Osteoblast (primary cell): ENCODE measurements around the gene CST7. TPM values are rescaled to one million over a fixed set of nuclear protein-coding genes. Genes with fewer than 3 reads are reported as not detected.

Experiments used
- DNase-seq: peaks from one replicate; pipeline ENCODE4 v3.0.0; 2011; ENCODE audit warnings: low spot score, mixed read lengths; ENCODE audit not compliant: insufficient read length; ENCODE audit errors: missing footprints
- H2AFZ ChIP-seq: 2 replicates; pipeline ENCODE4 v1.6.0; 2011; ENCODE audit warnings: mild to moderate bottlenecking, low read length
- H3K27ac ChIP-seq: 2 replicates; pipeline ENCODE4 v1.5.1; 2011; ENCODE audit warnings: mild to moderate bottlenecking, low read depth, low read length, moderate library complexity
- H3K27me3 ChIP-seq: 2 replicates; pipeline ENCODE4 v1.6.0; 2012; ENCODE audit warnings: mild to moderate bottlenecking, control low read depth, inconsistent platforms, low read length, moderate library complexity; ENCODE audit not compliant: insufficient read depth
- H3K36me3 ChIP-seq: 2 replicates; pipeline ENCODE4 v1.5.1; 2011; ENCODE audit warnings: mild to moderate bottlenecking, low read length, control low read depth, moderate library complexity; ENCODE audit not compliant: insufficient read depth
- H3K4me1 ChIP-seq: 2 replicates; pipeline ENCODE4 v1.5.1; 2011; ENCODE audit warnings: mild to moderate bottlenecking, low read length, control low read depth, moderate library complexity; ENCODE audit not compliant: insufficient read depth
- H3K4me2 ChIP-seq: 2 replicates; pipeline ENCODE4 v1.6.0; 2011; ENCODE audit warnings: mild to moderate bottlenecking, low read length; ENCODE audit not compliant: insufficient read depth
- H3K4me3 ChIP-seq: fragments of 200-600 bp; sonication (generic); 3 replicates; pipeline ENCODE4 v1.5.1; 2012; ENCODE audit warnings: mild to moderate bottlenecking, low read length, inconsistent platforms; ENCODE audit not compliant: insufficient read depth
- H3K79me2 ChIP-seq: 2 replicates; pipeline ENCODE4 v1.6.0; 2012; ENCODE audit warnings: mild to moderate bottlenecking, low read length, control low read depth, inconsistent platforms; ENCODE audit not compliant: insufficient read depth
- H3K9me3 ChIP-seq: 2 replicates; pipeline ENCODE4 v1.5.1; 2011; ENCODE audit warnings: low read depth, low read length, control low read depth
- H4K20me1 ChIP-seq: 2 replicates; pipeline ENCODE4 v1.6.0; 2012; ENCODE audit warnings: mild to moderate bottlenecking, low read length, control low read depth; ENCODE audit not compliant: insufficient read depth
- total RNA-seq: library from RNA; depleted of rRNA; stranded (reverse); fragments of >200 nt; gene quantifications from 2 replicates; pipeline ENCODE4 v1.2.3, GENCODE V29; 2012
- TF ChIP-seq, protein P1 (sequence below): IDR thresholded peaks from 2 replicates; pipeline ENCODE4 v1.5.1; 2011; ENCODE audit warnings: mild to moderate bottlenecking, low read depth, low read length, moderate library complexity; ENCODE audit errors: extremely low read depth

CST7 gene
- total RNA-seq, 1 donor = not detected

DNA sequence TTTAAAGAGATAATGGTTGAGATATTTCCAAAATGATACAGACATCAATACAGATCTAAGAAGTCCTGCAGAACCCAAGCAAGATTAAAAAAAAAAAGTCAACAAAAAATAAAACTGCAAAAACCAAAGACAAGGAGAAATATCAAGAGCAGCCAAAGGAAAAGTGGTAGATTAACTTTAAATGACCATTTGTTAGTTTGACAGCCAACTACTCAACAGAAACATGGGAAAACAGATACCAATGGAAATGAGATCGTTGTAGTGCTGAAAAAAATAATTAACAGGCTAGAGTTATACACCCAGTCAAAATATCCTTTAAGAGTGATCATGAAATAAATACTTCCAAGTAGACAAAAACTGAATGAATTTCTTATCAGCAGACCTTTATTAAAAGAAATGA is 53.9 kb downstream of the CST7 start:
- no peaks in the 10 kb centered on the region for H3K36me3 ChIP-seq
- no peaks in the 10 kb centered on the region for H3K9me3 ChIP-seq
- H4K20me1 ChIP-seq = no peaks in the 10 kb centered on the region
- peaks cover 10% of the 10 kb centered on the region for H3K4me1 ChIP-seq
- H3K4me3 ChIP-seq = no peak overlapping the region
- H3K27ac ChIP-seq = no peak overlapping the region
- no peak overlapping the region for H2AFZ ChIP-seq
- peaks cover 8% of the 10 kb centered on the region for H3K27me3 ChIP-seq
- no peak for DNase-seq
- H3K79me2 ChIP-seq = no peaks in the 10 kb centered on the region
- TF ChIP-seq, protein P1, sequence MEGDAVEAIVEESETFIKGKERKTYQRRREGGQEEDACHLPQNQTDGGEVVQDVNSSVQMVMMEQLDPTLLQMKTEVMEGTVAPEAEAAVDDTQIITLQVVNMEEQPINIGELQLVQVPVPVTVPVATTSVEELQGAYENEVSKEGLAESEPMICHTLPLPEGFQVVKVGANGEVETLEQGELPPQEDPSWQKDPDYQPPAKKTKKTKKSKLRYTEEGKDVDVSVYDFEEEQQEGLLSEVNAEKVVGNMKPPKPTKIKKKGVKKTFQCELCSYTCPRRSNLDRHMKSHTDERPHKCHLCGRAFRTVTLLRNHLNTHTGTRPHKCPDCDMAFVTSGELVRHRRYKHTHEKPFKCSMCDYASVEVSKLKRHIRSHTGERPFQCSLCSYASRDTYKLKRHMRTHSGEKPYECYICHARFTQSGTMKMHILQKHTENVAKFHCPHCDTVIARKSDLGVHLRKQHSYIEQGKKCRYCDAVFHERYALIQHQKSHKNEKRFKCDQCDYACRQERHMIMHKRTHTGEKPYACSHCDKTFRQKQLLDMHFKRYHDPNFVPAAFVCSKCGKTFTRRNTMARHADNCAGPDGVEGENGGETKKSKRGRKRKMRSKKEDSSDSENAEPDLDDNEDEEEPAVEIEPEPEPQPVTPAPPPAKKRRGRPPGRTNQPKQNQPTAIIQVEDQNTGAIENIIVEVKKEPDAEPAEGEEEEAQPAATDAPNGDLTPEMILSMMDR = no peak
- no peak overlapping the region for H3K4me2 ChIP-seq

DNA sequence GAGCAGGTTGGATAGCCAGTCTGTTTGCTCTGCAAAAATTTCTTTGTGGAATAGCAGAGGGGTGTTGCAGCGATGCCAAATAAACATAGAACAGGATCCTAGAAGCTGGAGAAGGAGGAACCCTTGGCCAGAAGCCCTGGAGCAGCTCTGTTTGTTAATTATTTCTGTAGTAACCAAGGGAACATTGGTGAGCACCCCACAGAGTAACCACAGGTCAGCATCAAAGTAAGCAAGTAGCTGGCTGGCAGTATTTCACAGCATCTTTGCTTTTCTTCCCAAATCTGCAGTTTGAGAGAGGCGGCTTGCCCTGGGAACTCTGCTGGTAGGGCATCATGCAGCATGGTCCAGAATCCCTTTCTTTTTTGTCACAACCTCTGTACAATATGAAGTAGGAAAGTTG is 56.2 kb downstream of the CST7 start:
- H3K27me3 ChIP-seq = no peaks in the 10 kb centered on the region
- peaks cover 6% of the 10 kb centered on the region for H3K4me1 ChIP-seq
- H3K79me2 ChIP-seq = no peaks in the 10 kb centered on the region
- no peak overlapping the region for H2AFZ ChIP-seq
- TF ChIP-seq, protein P1 = no peak
- H3K27ac ChIP-seq = no peak overlapping the region
- no peak overlapping the region for H3K4me2 ChIP-seq
- no peaks in the 10 kb centered on the region for H3K36me3 ChIP-seq
- DNase-seq = no peak
- no peaks in the 10 kb centered on the region for H3K9me3 ChIP-seq
- H3K4me3 ChIP-seq = no peak overlapping the region
- no peaks in the 10 kb centered on the region for H4K20me1 ChIP-seq

DNA sequence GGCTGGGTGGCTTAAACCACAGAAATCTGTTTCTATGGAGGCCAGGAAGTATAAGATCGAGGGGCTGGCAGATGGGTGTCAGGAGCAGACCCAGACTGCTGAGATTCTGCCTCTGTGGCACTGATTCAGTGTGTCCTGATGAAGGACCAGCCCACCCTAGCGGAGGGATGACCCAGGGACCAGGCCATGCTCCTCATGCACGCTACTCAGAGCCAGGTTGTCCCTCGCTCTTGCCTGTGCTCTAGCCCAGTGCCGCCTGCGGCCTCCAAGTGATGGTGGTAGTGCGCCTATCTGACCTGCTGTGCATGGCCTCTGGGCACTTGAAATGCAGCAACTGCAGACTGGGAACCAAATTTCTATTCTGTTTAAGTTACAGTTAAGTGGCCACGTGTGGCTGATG is 56.6 kb downstream of the CST7 start:
- Histone ChIP-seq H3K79me2 (no peaks in the 10 kb centered on the region), H3K9me3 (no peaks in the 10 kb centered on the region), H3K27me3 (no peaks in the 10 kb centered on the region), H3K4me3 (no peak overlapping the region), H3K27ac (no peak overlapping the region), H3K4me1 (peaks cover 3% of the 10 kb centered on the region), H3K36me3 (no peaks in the 10 kb centered on the region), H4K20me1 (no peaks in the 10 kb centered on the region), H3K4me2 (no peak overlapping the region), H2AFZ (no peak overlapping the region)
- no peak for DNase-seq
- TF ChIP-seq, protein P1 = no peak

DNA sequence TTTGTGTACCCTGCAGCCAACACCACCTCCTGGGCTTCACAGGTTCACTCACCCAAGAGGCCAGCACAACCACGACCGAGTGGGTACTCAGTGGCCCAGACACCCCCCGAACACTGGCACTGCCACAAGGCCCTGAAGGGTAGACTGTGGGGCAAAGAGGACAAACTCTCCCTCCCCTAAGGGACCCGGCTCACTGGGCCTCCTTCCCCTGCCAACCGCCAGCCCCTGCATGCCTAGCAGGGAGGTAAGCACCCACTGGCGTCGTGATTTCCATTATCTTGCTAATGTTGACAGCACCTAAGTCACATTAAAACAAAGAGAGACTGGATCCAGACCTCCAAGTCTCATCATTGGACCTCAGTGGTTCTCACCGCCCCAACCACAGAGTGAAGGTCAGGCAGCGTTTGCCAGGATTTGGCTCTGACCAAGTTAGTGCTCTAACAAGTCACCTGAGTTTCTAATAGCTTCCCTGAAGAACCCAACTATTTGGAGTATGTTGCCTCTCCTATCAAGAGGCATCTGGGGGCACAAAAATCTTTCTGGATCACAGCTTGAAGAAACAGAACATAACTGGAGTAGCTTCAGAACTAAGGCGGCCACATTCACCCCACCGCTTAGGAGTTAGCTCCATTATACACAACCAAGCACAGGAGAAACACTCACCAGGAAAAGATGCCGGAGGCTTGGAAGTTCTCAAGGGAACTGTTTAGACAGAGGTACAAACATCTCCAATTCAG is 57.5 kb downstream of the CST7 start:
- Histone ChIP-seq H3K27ac (no peak overlapping the region), H2AFZ (no peak overlapping the region), H3K4me2 (no peak overlapping the region), H3K9me3 (no peaks in the 10 kb centered on the region), H4K20me1 (no peaks in the 10 kb centered on the region), H3K79me2 (no peaks in the 10 kb centered on the region), H3K4me1 (no peaks in the 10 kb centered on the region), H3K27me3 (no peaks in the 10 kb centered on the region), H3K4me3 (no peak overlapping the region), H3K36me3 (no peaks in the 10 kb centered on the region)
- TF ChIP-seq, protein P1 = no peak
- DNase-seq = no peak
